Activated CD4-positive, alpha-beta T cell treated with anti-CD3 and anti-CD28 coated beads for 4 hours (primary cell): ENCODE measurements around the gene NHSL2.
A peak's percentile ranks its signal among the peaks of the same experiment; 100 is the strongest.

Experiments
- DNase-seq, 2 donors: peaks; one replicate each; pipeline ENCODE4 v3.0.0-alpha.2; 2020

NHSL2 gene

GRCh38 chrX:71992711-71993110 lies 82.1 kb downstream of the NHSL2 start:
- peak in 1 of 2 donors; percentile 16 for DNase-seq

- DNase-seq = no peak
These were observed 82.7 kb downstream of the NHSL2 start for GRCh38 chrX:71993371-71993770.

GRCh38 chrX:71994601-71995000 lies 84.0 kb downstream of the NHSL2 start:
- DNase-seq = no peak

- no peak for DNase-seq
These were observed 84.5 kb downstream of the NHSL2 start for GRCh38 chrX:71995122-71995521.

GRCh38 chrX:71996136-71996535 lies 85.5 kb downstream of the NHSL2 start:
- DNase-seq = no peak

GRCh38 chrX:71996826-71997225 lies 86.2 kb downstream of the NHSL2 start:
- DNase-seq = no peak

- no peak for DNase-seq
These were observed 86.7 kb downstream of the NHSL2 start for GRCh38 chrX:71997320-71997719.

GRCh38 chrX:71998836-71999509 lies 88.3 kb downstream of the NHSL2 start:
- peak; percentile 32 to 55 for DNase-seq

- no peak for DNase-seq
These were observed 88.9 kb downstream of the NHSL2 start for GRCh38 chrX:71999535-71999934.

- DNase-seq = no peak
These were observed 90.8 kb downstream of the NHSL2 start for GRCh38 chrX:72001471-72001870.

GRCh38 chrX:72001906-72002305 lies 91.3 kb downstream of the NHSL2 start:
- no peak for DNase-seq

GRCh38 chrX:72002875-72003274 lies 92.2 kb downstream of the NHSL2 start:
- no peak for DNase-seq

- DNase-seq = no peak
These were observed 93.4 kb downstream of the NHSL2 start for GRCh38 chrX:72003811-72004750.

GRCh38 chrX:72005046-72005445 lies 94.4 kb downstream of the NHSL2 start:
- DNase-seq = no peak

- no peak for DNase-seq
These were observed 95.8 kb downstream of the NHSL2 start for GRCh38 chrX:72006461-72006860.

- DNase-seq = no peak
These were observed 99.1 kb downstream of the NHSL2 start for GRCh38 chrX:72009731-72010130.

- DNase-seq = no peak
These were observed 101.1 kb downstream of the NHSL2 start for GRCh38 chrX:72011734-72012133.

GRCh38 chrX:72015383-72015782 lies 104.7 kb downstream of the NHSL2 start:
- DNase-seq = no peak

- no peak for DNase-seq
These were observed 106.5 kb downstream of the NHSL2 start for GRCh38 chrX:72016881-72017783.

- DNase-seq = peak; percentile 79 to 84
These were observed 107.8 kb downstream of the NHSL2 start for GRCh38 chrX:72018277-72019112.

- no peak for DNase-seq
These were observed 108.8 kb downstream of the NHSL2 start for GRCh38 chrX:72019487-72019886.

- no peak for DNase-seq
These were observed 109.6 kb downstream of the NHSL2 start for GRCh38 chrX:72020204-72020603.
